ENCODE results near the gene DSN1.

GRCh38 chr20:36745234-36745926, 28.2 kb downstream of the DSN1 start:
- TF ChIP-seq, protein P1, sequence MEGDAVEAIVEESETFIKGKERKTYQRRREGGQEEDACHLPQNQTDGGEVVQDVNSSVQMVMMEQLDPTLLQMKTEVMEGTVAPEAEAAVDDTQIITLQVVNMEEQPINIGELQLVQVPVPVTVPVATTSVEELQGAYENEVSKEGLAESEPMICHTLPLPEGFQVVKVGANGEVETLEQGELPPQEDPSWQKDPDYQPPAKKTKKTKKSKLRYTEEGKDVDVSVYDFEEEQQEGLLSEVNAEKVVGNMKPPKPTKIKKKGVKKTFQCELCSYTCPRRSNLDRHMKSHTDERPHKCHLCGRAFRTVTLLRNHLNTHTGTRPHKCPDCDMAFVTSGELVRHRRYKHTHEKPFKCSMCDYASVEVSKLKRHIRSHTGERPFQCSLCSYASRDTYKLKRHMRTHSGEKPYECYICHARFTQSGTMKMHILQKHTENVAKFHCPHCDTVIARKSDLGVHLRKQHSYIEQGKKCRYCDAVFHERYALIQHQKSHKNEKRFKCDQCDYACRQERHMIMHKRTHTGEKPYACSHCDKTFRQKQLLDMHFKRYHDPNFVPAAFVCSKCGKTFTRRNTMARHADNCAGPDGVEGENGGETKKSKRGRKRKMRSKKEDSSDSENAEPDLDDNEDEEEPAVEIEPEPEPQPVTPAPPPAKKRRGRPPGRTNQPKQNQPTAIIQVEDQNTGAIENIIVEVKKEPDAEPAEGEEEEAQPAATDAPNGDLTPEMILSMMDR (IDR thresholded peaks at IDR 0.05), result no peak
- no peak for TF ChIP-seq POLR2A (IDR thresholded peaks at IDR 0.05)
